Skin of body (tissue), 2 donors: ENCODE measurements around the gene KLHL17. TPM values are rescaled to one million over a fixed set of nuclear protein-coding genes. Genes with fewer than 3 reads are reported as not detected.

ENCODE experiments used
- DNase-seq: peaks from one replicate; lab custom pipeline; 2025; lab: John Stamatoyannopoulos, UW
- total RNA-seq: library from RNA; depleted of rRNA; stranded (reverse); fragments of >200 nt; gene quantifications from one replicate; pipeline ENCODE4 v1.2.3, GENCODE V29; 2014

KLHL17 gene
- total RNA-seq = 3.9 TPM

GRCh38 chr1:960363-961131, at the start of gene KLHL17:
Gene KLHL17 (plus strand): TSS chr1:960584. CDS start chr1:960694, 110 bp downstream.
- no peak for DNase-seq

DNA sequence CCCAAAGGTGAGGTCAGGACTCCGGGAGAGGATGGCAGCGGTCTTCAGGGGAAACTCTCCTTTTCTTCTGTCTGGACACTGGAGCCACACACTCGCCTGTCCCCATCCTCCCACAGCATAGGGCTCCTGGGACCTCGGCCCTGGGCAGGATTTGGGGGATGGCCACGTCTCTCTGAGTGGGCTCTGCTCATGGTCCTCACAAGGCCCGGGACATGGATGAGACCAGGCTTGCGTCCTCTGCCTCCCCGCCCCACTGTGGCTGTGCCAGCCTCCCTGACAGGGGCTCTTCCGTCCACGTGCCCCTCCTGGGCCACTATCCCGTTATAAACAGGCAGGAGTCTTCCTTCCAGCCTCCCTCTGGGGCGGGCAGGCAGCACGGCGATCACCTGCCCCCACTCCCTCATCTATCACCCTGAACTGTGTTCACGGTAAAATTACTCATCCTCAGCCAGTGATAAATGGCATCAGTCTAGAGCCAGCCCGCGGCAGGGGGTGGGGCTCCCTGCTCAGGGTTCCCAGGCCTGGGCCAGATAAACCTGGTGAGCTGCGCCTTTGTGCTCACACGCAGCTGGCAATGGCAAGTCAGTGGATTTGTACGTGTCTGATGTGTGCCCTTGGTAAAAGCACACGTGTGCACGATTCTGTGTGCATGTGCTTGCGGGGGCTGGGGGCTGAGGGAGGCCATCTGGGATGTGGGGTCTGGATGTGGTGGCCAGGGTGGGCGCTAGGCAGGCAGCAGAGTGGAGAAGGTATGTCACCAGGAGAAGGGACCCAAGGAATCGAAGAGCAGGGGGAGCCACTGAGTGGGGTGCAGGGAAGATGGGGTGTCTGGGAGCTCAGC, 49.3 kb upstream of the KLHL17 start:
- DNase-seq = no peak

DNA sequence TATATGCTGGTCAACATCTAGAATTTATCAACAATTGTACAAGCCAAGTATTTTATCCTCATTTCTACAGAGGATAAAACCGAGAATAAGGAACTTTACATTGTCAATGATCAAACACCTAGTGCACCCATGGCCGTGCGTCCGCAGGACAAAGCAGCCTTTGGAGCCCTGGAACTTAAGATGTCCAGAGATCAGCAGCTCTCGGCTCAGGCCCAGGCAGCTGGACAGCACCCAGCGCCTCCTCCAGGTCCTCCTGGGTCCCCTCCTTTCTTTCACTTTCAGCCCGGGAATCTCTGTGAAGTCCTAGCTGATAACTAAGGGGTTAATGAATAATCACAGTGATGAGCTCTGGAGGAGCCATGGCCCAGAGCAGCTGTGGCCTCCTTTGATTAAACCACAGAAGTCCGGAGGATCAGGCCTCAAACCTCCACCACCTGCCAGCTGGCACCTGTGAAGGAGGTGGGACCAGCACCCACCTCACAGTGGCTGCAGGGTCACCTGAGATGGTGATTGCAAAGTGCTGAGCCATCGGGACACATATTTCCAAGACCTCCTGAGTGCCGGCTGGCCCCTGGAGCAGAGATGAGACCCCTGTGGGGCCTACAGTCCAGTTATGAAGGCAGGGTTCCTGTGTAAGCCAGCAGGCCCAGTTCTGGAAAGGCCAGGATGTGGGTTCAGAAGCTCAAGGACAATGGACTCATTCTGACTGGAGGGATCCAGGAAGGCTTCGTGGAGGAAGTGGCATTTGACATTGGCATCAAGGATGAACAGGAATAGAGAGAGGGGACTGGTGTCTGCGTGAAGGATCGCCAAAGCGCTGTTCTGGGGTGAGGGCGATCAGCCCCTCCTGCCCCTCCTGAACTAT, 48.3 kb upstream of the KLHL17 start:
- no peak for DNase-seq

DNA sequence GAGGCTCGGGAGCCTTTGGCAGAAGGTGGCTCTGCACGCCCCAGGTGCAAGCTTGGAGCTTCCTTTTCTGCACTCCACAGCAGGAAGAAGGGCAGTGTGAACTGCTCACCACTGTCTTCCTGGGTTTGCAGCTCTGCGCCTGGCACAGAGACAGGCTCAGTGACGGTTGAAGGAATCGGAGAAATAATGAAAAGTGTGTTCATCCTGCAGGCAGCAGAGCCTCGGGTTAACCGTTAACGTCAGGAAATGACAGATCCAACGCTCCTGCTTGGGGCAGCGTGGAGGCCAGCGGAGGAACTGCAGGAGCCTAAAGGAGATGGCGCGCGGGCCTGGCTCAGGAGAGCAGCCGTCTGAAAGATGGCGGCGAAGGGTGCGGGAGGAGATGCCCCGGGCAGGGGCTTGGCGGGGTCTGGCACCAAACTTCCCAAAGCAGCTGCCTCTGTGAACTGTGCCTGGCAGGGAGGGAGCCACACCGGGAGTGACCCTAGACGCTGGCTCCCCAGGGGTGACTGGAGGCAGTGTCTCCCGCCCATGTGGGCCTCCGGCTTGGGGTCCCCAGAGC, 47.6 kb upstream of the KLHL17 start:
- no peak for DNase-seq

DNA sequence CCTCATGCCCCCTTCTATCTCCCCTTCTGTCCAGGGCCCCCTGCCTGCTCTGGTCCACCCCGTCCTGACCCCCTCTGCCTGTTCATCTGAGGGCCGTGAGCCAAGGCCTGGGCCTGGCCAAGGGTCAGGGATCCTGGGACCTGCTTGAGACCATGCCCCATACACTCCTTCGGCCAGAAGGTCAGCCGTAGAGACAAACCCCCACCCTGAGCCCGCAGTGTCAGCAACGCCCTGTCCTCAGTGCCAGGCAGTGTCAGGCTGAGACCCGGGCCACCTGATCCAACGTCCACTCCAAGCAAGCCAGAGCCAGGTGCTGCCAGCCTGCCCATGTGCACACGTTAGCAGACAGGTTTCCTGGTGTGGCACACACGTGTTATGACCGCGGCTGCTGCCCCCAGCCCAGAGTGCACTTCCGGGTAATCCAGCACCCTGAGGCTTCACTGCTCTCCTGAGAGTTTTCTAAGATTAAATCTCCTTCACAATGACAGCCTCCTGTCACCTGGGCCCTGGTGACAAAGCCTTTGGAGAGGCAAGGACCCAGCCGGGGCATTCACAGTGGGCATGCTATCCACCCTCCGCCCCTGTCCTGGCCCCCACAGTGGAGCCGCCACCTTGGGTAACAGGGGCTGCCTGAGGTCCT, 46.8 kb upstream of the KLHL17 start:
- no peak for DNase-seq

DNA sequence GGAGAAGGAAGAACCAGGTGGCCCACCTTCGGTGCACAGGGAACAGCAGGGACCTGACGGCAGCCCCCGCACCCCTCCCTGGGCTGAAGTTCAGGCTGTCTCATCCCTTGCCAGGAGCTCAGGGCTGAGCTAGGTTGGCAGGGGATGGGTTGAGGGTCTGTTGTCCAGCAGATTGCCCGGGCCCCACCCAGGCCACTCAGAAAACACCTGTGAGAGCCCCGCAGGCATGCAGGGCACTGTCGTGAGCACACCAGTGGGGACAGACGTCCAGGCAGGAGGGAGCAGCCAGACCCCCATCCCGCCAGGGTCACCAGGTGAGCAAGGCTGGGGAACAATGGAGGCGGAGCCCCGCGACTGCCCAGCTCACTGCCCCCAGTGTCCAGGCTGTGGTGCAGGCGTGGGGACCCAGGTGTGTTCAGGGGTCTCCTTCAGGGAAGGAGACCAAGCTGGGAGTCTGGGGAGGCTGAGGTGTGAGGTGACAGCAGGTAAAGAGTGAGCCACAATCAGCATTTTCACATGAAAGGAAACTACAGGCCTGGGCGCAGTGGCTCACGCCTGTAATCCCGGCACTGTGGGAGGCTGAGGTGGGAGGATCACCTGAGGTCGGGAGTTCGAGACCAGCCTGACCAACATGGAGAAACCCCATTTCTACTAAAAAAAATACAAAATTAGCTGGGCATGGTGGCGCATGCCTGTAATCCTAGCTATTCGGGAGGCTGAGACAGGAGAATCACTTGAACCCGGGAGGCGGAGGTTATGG, 46.1 kb upstream of the KLHL17 start:
- no peak for DNase-seq

DNA sequence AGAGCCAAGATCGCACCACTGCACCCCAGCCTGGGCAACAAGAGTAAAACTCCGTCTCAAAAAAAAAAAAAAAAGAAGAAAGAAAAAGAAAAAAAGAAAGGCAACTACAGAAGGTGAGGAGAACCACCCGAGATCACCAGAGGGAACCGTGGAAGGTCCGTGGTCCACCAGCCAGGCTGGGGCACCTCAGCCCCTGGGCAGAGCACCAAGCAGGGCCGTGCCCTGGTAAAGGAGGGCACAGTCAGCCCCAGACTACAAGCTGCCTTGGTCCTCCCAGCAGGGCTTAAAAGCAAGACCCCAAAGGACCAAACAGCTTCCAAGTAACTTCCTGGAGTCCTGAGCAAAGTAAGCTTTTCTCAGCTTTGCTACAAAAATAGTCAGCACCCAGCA, 45.5 kb upstream of the KLHL17 start:
- DNase-seq = no peak

GRCh38 chr1:915295-916172, 44.9 kb upstream of the KLHL17 start:
- DNase-seq = no peak

GRCh38 chr1:916173-917075, 44.0 kb upstream of the KLHL17 start:
- no peak for DNase-seq

DNA sequence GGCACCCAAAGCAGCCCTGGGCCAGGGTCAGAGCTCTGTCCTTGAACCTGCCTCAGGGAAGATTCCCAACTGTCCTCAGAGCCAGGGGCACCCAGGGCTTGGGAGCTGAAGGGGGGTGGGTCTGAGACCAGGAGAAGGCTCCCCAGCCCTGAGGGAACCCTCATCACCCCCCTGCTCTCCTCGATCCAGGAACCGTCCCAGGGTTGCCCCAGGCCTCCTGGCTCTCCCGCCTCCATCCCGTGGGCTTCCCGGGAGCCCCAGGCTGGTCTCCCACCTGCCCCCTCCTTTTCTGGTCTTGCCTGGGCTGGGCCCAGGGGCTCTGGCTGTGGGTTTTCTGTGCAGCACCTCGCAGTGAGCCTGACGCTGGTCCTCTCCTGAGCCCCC, 43.3 kb upstream of the KLHL17 start:
- DNase-seq = no peak

DNA sequence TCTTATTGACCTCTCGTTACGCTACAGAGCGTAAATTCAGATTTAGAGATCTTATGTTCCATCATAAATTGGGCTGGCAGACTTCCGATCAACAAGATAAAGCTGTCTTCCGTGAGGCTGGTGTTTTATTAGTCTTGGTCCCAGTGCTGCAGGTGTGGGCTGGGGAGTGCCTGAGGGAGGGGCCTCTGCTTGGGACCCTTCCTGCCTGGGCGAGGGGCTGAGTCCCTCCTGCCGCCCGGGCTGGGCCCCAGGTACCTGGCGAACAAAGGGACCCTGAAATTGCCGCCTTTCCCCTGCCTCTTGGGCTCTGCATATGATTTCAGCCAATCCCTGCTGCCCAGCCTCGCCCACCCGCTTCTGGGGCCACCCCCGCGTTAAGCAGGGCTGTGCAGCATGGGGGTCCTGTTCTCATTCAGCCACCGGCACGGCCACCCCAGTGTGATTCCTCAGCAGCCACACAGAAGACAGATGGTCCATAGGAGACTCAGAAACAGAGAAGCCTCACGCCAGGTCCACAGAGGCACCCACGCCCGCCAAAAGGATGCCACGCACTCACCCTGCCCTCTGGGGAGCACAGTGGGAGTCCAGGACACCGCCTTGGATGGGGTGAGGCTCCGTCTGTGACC, 42.8 kb upstream of the KLHL17 start:
- no peak for DNase-seq

DNA sequence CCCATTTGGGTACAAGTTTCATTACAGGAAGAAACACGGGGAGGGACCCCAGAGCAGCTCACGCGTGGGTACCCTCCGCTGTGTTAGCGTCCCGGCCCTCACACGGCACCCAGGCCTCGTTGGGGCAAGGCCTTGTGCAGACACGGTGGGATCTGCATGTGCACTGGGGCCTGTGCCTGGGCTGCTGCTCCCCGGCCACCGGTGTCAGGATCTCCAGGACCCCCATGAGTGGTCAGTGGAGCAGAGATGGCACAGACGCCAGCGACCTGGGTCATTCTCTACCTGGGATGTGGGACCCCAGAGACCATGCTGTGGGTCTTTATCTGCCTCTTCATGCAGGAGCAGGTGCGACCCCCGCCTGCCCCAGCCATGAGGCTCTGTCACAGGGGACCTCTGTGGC, 42.0 kb upstream of the KLHL17 start:
- no peak for DNase-seq

- DNase-seq = no peak
Observed at GRCh38 chr1:918843-919242, 41.5 kb upstream of the KLHL17 start.

GRCh38 chr1:919271-919872, 41.0 kb upstream of the KLHL17 start:
- DNase-seq = no peak

DNA sequence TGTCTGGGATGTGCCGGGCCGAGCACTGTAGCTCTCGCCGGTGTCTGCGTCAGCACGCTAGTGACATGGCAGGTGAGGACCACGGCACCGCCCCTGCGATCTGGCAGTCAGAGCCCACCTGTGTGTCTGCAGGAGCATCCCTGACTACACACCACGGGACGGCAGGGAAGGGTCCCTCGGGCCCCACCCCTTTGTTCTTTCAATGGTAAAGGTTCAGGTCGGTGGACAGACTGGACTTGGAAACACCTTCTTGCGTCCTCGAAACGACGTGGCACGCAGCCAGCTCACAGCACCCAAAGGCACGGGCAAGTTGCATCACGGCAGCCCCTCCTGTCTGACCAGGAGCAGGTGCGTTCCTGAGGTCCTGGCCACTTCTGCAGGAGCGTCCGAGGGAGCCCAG, 40.4 kb upstream of the KLHL17 start:
- no peak for DNase-seq

DNA sequence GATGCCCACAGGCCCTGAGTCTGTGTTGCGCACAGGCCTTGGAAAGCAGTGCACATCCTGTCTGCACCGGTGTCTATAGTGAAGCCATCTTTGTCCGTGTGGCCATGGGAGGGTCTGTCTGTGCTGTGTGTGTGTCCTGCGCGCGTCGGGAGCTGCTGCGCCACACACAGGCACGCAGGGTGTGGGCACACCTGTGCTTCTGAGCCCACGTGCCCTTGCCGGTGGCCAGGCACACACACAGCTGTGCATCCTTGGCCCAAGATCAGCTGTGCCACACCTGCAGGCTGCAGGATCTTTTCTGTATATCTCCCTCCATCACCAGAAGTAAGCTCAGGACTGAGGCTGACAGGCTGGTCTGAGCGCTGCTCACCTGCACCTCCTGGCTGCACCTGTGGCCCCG, 39.9 kb upstream of the KLHL17 start:
- DNase-seq = no peak
